NCI-H510A (cell line): Measurements from ENCODE around the gene ZC3H12D.

Source experiments
- DNase-seq: peaks from one replicate; lab custom pipeline; 2025; lab: John Stamatoyannopoulos, UW

Gene ZC3H12D

DNA sequence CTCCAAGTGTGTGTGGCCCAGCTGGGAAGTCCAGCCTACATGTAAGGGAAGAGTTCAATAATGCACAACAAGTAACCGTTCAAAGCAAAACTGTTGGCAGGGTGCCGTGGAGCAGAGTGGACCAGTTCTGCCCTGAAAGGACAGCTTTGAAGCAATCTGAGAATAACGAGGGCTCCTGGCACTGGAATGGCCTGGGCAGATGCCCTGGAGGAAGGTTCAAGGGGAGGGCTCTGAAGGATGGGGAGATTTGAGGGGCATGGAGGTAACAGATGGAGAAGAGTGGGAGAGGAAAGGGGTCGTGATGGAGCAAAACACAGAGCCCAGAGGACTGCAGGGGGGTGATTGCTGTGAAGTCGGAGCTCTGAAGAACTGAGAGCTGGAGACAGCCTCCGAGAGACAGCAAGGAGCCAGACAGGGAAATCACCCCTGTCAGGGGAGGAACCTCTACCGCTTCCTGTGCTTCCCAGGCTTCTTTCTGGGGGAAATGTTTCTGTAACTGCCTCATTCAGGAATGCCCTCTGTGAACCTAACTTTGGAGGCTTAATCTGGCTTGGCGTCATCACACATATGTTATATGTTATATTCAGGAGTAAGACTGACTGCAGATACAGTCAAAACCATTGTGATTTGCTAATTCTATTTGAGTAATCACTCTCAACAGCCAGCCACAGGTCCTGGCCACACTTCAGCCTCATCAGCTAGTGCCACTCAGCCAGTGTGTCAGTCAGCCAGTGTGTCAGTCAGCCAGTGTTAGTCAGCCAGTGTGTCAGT lies 41.2 kb downstream of the ZC3H12D start:
- DNase-seq = no peak

DNA sequence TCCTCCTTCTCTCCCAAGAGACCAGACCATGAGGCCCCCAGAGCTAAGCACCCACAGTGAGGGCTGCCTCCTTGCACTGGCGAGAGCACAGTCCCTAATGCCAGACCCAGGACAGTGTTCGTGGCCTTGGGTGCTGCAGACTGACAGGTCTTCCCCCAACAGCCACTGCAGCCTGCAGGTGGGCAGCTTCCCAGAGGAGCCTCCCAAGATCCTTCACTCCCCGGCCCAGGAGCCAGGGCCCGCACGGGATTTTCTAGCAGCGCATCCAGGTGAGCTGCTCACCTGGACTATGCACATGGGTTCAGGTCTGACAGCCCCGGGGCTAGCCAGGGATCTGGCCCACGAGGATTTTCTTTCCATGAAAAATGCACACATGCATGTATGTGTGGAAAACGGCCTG lies 43.1 kb downstream of the ZC3H12D start:
- no peak for DNase-seq

DNA sequence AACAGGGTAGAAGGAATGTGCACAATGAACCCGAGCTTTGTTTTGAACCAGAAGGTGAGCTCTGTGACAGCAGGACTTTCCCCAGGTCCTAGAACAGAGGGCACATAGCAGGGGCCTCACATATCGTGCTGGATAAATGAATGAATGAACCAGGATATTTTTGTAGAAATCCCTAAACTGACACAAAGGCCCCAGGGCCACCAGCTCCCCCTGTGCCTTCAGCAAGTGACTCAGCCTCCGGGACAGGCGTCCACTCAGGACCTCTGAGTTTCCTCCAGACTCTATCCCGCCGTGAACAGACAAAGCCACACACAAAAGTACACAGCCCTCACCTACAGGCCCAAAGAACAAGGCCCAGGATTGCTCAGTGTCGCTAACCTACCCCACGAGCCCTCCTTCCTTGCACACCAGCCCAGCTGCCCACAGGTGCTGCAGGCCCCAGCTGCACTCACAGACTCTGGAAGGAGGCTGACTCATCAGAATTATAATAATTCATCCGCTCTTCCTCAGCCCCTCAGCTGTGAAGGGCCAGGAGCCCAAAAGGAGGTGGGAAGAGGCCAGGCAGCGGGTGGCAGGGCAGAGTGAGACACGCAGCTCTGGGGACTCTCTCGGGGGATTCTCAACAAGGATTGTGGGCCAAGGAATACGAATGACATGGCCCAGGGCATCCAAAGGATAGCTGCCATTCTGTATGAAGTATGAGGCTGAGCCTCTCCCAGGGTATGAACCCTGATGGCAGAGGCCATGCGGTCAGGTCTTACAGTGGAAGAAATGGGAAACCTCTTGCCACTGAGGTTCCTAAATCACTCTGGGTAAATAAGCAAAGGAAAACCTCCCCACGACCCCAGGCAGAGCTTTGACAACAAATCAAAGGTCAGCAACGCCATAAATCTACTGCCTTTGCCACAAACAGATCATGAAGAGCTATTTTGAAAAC lies 43.8 kb downstream of the ZC3H12D start:
- no peak for DNase-seq

DNA sequence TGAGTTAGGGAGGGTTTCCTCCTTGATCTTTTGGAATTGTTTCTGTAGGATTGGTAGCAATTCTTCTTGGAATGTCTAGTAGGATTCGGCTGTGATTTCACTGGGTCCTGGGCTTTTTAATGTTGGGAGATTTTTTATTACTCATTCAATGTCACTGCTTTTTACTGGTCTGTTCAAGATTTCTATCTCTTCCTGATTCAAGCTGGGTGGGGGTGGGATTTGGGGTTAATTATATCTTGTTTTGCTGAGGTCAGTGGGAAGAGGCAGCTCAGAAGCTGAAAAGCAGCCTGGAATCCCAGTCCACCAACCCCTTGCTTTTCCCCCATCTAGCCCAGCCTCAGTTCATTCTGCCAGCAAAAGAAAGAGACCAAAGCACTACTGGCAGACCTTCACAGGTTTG lies 45.2 kb downstream of the ZC3H12D start:
- no peak for DNase-seq

DNA sequence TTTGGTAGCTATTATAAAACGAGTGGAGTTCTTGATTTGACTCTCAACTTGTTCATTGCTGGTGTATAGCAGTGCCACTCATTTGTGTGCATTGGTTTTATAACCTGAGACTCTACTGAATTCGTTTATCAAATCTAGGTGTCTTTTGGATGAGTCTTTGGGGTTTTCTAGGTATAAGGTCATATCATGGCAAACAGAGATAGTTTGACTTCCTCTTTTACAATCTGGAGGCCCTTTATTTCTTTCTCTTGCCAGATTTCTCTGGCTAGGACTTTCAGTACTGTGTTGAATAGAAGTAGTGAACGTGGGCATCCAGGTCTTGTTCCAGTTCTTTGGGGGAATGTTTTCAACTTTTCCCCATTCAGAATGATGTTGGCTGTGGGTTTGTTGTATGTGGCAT lies 46.0 kb downstream of the ZC3H12D start:
- DNase-seq = no peak

DNA sequence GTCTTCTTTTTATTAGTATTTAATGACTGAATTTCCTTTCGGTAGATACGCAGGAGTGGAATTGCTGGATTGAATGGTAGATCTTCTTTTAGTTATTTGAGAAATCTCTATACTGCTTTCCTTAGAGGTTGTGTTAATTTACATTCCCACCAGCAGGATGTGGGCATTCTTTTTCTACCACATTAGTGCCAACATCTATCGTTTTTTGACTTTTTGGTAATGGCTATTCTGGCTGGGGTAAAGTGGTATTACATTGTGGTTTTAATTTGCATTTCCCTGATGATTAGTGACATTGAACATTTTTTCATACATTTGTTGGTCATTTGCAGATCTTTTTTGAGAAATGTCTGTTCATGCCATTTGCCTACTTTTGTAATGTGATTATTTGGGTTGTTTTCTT lies 47.6 kb downstream of the ZC3H12D start:
- no peak for DNase-seq

DNA sequence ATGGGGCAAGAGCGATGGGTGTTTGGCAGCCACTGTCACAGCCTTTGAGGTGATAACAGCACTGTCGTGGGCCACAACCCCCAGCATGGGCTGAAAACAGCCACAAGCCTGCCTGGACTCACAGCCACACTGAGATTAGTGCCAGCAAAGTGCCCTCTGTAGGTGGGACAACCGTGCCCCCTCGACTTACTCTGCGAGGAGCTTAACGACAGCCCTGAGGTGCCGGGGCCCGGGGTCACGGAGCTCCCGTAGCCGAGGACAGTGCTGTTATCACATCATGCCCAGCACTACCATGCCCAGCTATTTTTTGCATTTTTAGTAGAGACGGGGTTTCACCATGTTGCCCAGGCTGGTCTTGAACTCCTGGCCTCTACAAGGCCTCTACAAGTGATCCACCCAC lies 48.2 kb downstream of the ZC3H12D start:
- no peak for DNase-seq

DNA sequence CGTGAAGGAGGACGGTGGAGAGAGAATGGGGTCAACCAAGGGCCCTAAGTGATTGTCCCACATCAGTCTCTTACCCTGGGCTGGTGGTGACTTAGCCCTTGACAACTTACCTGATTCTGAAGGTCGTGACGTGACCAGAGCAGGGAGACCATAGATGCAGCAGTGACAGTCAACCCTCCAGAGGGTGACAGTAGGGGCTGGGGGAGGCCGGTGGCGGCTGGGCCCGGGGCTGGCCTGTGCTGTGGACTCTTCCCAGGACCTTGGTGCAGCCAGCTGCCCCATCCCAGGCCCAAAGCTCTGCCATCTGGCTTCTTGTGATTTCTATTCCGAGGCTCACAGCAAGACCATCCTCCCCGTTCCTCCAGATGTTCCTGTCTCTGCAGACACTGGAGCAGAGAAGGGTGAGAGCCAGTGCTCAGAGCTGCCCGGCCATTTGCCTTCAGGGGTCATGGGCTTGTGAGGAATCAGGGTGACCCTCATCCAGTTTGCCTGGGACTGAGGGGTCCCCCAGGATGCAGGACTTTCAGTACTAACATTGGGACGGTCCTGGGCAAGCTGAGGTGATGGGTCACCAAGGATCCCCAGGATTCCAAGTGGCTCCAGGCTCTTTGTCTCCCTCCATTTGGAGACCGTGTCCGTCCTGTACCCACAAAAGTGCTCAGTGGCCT lies 48.8 kb downstream of the ZC3H12D start:
- no peak for DNase-seq

DNA sequence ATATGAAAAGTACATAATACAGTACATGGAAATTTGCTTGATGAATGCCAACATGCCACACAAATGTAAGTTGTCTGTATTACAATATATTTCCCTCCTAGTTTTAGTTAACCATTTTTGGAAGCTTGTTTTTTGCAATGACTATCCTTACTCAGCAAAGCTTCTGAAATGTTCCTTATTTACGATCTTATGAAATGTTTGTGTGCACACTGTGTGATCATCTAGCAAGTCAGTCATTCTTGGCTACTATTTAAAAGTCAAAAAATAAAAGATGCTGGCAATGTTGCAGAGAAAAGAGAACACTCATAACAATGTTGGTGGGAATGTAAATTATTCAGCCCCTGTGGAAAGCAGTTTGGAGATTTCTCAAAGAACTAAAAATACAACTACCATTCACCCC lies 50.9 kb downstream of the ZC3H12D start:
- DNase-seq = no peak

DNA sequence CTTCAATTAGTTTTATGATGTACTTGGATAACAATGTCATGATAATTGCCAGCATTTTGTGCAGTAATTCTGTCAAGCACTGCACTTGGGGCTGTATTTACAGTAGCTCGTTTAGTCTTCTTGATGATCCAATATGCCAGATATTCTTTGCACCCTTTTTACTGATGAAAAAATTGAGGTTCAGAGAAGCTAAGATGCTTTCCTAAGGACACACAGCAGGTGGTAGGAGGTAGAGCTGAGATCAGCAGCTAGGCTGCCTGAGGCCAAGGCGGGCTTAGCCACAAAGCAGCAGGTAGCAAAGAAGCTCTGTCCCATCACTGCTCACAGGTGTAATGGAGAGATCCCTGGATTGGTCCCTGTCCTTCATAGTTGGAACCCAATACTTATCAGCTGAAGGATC lies 51.4 kb downstream of the ZC3H12D start:
- DNase-seq = no peak

DNA sequence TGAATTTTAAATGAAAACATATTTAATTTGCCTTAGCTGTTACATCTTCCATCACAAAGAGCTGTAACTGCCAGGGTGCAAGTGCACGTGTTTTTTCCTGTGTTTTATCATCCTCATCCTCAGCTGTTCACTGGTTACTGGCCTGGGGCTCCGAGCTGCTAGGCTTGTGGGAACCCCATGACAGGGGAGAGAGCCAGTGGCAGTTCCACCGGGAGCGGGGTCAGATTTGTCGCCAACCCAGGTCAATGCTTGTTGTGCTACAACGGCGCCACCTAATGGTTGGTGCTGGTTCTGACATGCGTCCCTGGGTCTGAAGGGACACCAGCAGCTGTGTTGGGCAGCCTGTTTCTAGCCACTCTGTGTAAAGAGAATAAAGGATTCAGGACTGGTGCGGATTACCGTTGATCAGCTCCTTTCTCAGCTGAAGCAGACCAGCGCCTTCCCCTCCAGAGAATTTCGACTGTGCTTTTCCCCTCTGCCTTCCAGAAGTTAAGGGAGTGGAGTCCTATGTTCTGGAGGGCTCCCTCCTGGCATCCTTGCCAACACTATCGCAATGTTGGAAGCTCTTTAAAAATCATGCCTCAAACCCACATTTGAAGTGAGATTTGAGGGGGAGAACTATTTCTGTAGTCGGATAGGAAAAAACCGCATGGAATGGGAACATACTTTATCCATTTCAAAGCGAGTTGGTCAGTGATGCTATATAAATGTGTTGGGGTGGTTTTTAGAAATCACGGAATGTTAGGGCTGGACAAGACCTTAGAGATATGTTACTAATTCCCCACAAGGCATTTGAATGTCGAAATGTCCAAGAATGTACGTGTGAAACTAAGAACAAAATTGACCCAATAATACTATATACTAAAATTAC lies 52.7 kb downstream of the ZC3H12D start:
- DNase-seq = peak; percentile 29

DNA sequence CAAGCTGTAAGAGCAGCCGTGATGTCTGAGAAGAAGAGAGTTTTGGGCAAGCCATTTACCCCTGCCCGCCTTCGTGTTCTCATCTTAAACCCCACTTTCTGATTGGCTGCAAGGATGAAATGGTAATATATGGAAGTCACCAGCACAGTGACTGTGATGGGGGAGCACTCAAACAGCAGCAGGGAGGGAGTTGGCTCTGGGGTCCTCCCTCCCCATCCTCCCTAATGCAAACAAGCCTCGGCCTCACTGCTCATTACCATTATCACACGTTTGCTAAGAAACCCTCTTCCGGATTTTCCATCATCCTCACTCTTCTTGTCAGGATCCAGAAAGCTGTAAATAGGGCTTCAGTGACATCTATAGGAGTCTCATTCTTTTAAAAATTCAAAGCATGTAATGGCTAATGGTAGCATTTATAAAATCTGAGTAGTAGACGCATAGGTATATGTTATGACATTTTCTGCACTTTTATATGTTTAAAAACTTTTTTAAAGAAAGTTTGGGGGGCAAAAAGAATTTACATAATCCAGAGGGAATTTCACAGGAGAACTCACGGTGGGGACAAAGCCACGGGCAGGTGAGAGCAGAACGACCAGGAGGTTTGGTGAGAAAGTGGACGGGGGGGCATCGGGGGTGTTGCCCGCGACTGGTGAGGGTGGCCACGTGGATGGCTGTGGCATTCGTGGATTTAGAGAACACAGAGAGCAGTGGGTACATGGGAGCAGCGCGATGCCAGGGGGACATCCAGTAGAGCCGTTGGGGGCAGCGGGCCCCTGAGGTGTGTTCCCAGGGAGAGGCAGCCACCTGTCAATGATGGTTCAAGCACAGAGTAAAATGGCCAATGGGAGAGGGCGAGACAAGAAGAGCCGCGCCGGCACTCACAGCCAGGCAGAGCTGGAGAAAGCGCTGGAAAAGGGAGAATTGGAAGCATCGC lies 55.1 kb downstream of the ZC3H12D start:
- no peak for DNase-seq

DNA sequence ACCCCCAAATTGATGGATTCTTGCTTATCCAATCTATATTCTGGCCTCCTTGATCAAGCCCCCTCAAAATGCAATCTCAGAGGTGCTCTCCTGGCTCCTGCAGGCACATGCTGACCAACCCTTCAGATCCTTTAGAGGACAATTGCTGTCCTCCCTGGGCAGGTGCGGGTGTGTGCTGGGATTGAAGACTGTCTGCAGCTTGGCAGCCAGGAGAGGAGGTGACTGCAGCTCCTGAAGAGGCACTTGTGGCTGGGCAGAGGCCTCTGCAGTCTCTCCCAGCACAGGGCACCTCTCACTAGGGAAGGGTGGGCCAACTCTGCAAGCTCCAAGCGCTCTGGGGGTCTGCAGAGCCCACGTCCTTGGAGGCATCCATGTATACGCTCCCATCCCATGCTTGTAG lies 56.2 kb downstream of the ZC3H12D start:
- DNase-seq = no peak

DNA sequence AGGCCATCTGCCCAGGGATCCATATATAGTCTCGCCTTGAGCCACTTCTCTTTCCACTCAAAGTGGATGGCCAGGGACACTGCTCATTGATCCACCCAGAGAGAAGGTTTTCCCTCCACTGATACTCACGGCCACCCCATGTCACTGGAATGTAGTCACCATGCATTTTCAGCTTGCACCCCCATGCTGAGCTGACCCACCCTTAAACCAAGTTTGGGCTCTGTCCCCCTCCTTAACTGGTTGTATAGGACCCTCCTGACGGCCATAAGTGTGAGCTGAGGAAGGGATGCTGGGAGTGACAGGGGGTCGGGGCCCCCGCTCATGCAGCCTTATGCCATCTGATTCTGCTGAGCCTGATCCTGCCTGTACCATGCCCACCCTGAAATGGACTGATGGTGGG lies 59.1 kb downstream of the ZC3H12D start:
- DNase-seq = no peak

DNA sequence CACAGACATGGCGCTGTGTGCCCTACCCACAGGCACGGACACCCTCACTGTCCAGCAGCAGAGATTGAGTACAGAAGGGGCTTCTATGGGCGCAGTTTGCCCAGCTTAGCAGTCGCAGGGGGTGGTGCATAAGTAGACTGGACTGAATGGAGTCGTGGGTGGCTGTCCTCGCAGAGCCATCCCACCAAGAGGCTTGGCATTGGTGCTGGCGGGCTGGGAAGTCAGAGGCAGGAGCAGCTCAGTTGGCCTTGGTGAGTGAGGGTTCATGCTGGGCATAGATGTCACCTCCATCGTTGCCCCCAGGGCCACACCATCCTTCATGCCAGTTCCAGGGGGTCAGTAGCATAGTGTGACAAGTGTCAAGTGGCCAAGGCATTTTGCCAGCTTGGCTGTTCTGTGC lies 59.6 kb downstream of the ZC3H12D start:
- no peak for DNase-seq

DNA sequence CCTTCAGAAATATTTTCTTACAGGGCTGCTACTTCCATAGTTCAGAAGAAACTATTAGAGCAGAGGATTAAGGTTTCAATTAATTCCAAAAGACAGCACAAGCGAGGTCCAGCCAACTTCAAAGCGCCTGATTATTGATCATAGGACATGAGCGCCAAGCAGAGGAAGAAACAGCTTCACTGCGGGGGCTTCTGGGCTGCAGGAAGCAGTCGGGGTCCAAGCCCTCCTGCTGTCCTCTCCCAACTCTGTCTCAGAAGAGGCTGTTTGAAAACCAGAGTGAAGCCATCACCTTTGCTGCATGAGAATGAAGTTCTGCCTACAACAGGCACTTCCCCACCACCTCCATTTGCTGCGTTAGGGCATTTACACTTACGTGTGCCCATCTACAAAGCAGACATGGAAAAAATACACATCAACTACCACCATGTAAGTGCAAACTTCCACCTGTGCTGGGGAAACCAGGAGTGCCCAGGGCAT lies 60.8 kb downstream of the ZC3H12D start:
- no peak for DNase-seq

DNA sequence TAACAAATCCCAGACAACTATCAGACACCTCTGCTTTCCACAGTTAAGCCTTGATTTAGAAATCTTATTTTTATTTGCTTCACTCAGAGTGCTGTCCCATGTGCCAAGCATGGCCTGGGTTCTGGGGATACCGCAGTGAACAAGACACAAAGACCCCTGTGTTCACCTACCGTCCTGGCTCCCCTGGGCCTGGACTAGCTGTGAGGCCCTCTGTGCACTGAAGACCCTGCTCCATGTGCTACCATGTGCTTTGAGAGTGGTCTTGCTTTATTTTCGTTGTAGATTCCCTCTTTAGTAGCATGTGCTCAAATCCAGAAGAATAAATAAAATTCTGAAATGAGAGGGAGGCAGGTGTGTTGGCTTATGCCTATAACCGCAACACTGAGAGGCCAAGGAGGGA lies 62.2 kb downstream of the ZC3H12D start:
- no peak for DNase-seq

DNA sequence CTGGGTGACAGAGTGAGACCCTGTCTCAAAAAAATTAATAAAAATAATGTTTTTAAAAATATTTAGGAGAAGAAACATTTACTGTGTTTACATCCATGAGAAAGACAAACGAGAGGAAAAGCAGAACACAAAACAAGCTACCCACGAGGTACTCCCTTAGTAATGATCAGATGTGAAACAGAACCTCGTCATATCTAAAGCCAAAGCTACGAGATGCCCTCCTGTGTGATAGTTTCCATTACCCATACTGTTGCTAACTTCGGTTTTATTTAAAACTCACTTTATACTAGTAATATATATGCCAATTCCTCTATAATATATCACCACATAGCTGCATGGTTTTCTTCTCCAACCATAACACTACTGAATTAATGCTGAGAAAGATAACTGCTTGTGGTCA lies 63.7 kb downstream of the ZC3H12D start:
- DNase-seq = no peak

DNA sequence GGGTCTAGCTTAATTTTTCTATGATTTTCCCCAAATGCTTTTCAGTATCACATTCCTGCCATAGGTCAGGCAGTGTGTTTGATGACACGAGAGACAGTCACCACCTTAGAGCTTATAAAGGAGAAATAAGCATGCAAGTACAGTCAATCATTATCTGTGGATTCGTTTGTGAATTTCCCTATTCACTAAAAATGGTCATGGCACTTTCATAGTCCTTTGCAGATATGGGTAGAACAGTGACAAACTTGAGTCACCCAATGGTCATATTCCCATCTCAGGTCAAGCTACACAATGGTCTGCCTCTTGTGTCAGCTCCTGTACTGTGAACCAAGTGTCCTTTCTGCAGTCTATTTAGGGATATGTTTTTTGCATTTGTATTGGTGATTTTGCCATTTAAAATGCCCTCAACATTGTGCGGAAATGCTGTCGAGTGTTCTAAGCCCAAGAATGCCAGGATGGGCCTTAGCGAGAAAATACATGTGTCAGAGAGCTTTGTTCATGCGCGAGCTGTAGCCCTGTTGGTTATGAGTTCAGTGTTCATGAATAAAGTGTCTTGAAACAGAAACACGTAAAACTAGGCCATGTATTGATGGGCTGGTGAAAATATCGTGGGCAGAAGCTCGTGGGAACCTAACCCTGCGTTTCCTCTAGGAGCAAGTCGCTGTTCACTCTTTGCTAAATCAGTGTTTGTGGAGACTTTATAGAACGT lies 65.0 kb downstream of the ZC3H12D start:
- DNase-seq = no peak

DNA sequence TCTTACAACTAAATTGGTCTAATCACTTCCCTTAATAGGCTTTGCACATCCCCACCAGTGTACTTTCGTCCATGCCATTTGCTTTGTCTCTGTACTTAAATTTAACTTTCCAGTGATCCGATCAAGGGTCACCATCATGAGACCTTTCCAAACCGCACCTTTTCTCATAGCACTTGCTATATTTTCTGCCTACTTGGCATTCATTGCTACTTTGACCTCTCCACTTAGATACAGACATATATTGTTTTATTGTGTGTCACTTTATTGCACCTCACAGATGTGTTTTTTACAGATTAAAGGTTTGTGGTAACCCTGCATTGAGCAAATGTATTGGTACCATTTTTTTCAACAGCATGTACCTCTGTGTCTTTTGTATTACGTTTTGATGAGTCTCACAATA lies 70.0 kb downstream of the ZC3H12D start:
- no peak for DNase-seq
